Keratinocyte (primary cell): ENCODE measurements around the gene RANBP3. TPM values are rescaled to one million over a fixed set of nuclear protein-coding genes. Genes with fewer than 3 reads are reported as not detected.

ENCODE experiments used
- DNase-seq: peaks from one replicate; pipeline ENCODE4 v3.0.0-alpha.2; 2011; ENCODE audit warnings: low read depth, missing footprints, low spot score
- FAIRE-seq: peaks from 2 replicates; lab custom pipeline; 2011; peaks lifted over from hg19 to GRCh38; lab: Jason Lieb, UNC
- H2AFZ ChIP-seq: 2 replicates; pipeline ENCODE4 v1.6.0; 2012; ENCODE audit warnings: low read length, control low read depth, inconsistent platforms; ENCODE audit not compliant: control insufficient read depth
- H3K27ac ChIP-seq: 2 replicates; pipeline ENCODE4 v1.5.1; 2011; ENCODE audit warnings: low read length; ENCODE audit not compliant: control insufficient read depth, insufficient read depth
- H3K27me3 ChIP-seq: 3 replicates; pipeline ENCODE4 v1.6.0; 2011; ENCODE audit warnings: low read length; ENCODE audit not compliant: control insufficient read depth, insufficient read depth; ENCODE audit errors: extremely low read depth
- H3K36me3 ChIP-seq, 2 experiments: 2 replicates in 1 of 2; 3 replicates in 1 of 2; pipeline ENCODE4 v1.5.1; 2011; ENCODE audit warnings: low read length in 2 of 2, mild to moderate bottlenecking in 1 of 2; ENCODE audit not compliant: control insufficient read depth in 2 of 2, insufficient read depth in 2 of 2; ENCODE audit errors: extremely low read depth in 1 of 2
- H3K4me1 ChIP-seq: 3 replicates; pipeline ENCODE4 v1.5.1; 2011; ENCODE audit warnings: low read length; ENCODE audit not compliant: control insufficient read depth, insufficient read depth; ENCODE audit errors: extremely low read depth
- H3K4me2 ChIP-seq: 3 replicates; pipeline ENCODE4 v1.6.0; 2011; ENCODE audit warnings: low read depth, low read length; ENCODE audit not compliant: control insufficient read depth, insufficient read depth; ENCODE audit errors: extremely low read depth
- H3K4me3 ChIP-seq, 3 experiments: fragments of 200-600 bp in 1 of 3; sonication (generic) in 1 of 3; 2 replicates in 2 of 3; 3 replicates in 1 of 3; pipeline ENCODE4 v1.5.1; 2011 to 2016; ENCODE audit warnings: low read length in 3 of 3, mild to moderate bottlenecking in 3 of 3, control low read depth in 2 of 3, inconsistent platforms in 1 of 3, low read depth in 1 of 3, mixed read lengths in 1 of 3, mixed run types in 1 of 3, moderate library complexity in 1 of 3; ENCODE audit not compliant: control insufficient read depth in 2 of 3, insufficient read depth in 2 of 3; ENCODE audit errors: extremely low read depth in 1 of 3
- H3K79me2 ChIP-seq: 2 replicates; pipeline ENCODE4 v1.6.0; 2012; ENCODE audit warnings: low read length; ENCODE audit not compliant: control insufficient read depth, insufficient read depth
- H3K9ac ChIP-seq: 3 replicates; pipeline ENCODE4 v1.6.0; 2011; ENCODE audit warnings: low read length; ENCODE audit not compliant: control insufficient read depth, insufficient read depth; ENCODE audit errors: extremely low read depth
- H3K9me1 ChIP-seq: 3 replicates; pipeline ENCODE4 v1.6.0; 2011; ENCODE audit warnings: low read length; ENCODE audit not compliant: control insufficient read depth, insufficient read depth; ENCODE audit errors: extremely low read depth
- H3K9me3 ChIP-seq: 2 replicates; pipeline ENCODE4 v1.5.1; 2012; ENCODE audit warnings: low read depth, low read length; ENCODE audit not compliant: control insufficient read depth
- H4K20me1 ChIP-seq: 3 replicates; pipeline ENCODE4 v1.6.0; 2011; ENCODE audit warnings: low read length; ENCODE audit not compliant: control insufficient read depth, insufficient read depth; ENCODE audit errors: extremely low read depth
- CTCF ChIP-seq, 3 experiments: IDR thresholded peaks in 1 of 3; conservative IDR thresholded peaks in 1 of 3; optimal IDR thresholded peaks in 1 of 3; 2 replicates in 2 of 3; 3 replicates in 1 of 3; pipeline versions ENCODE3 to v1.5.1; 2011; ENCODE audit warnings: low read length in 3 of 3, mild to moderate bottlenecking in 3 of 3, moderate library complexity in 2 of 3, control low read depth in 1 of 3, inconsistent platforms in 1 of 3; ENCODE audit not compliant: insufficient read depth in 2 of 3; ENCODE audit errors: extremely low read depth in 1 of 3
- EZH2 ChIP-seq: IDR thresholded peaks from one replicate; pipeline ENCODE4 v1.6.1; 2012; ENCODE audit warnings: inconsistent platforms, mild to moderate bottlenecking, low read length, moderate library complexity
- dilution Hi-C: fragments of 300-500 bp; cut with MboI; formaldehyde crosslinking; loops from one replicate; pipeline ENCODE4 v1.7.0; 2020; ENCODE audit warnings: low sequenced_read_pairs; ENCODE audit not compliant: extremely low pct_ligation_motif_present
- polyA plus RNA-seq, 5 experiments: library from polyadenylated mRNA; depleted of rRNA in 3 of 5; stranded (reverse) in 3 of 5; stranded (forward) in 1 of 5; unstranded in 1 of 5; fragments of >200 nt; gene quantifications; 1 replicate in 1 of 5; 2 replicates in 3 of 5; 3 replicates in 1 of 5; pipeline versions ENCODE4 v1.2.1 to v1.2.3, GENCODE V29; 2011 to 2012; ENCODE audit warnings: missing spikeins in 2 of 5, low read depth in 1 of 5, low replicate concordance in 1 of 5

RANBP3 gene
- polyA plus RNA-seq, 1 donor (not counting 4 experiments of a cell fraction or from before 2014, with no cell fraction given): 36.4 TPM

- H3K9me1 ChIP-seq: no peaks in the 10 kb centered on the region
- peaks cover 10 to 14% of the 10 kb centered on the region in 2 experiments for H3K36me3 ChIP-seq
- H3K27ac ChIP-seq: no peak overlapping the region
- no peak overlapping the region for H3K4me2 ChIP-seq
- no peak overlapping the region for H3K4me3 ChIP-seq
- no peaks in the 10 kb centered on the region for H3K9me3 ChIP-seq
- H3K79me2 ChIP-seq: no peaks in the 10 kb centered on the region
- DNase-seq (no peak), FAIRE-seq (no peak)
- H3K4me1 ChIP-seq: no peaks in the 10 kb centered on the region
- no peaks in the 10 kb centered on the region for H4K20me1 ChIP-seq
- no peak overlapping the region for H2AFZ ChIP-seq
- dilution Hi-C loops: no loop called here
- no peaks in the 10 kb centered on the region for H3K27me3 ChIP-seq
- H3K9ac ChIP-seq: no peak overlapping the region
- TF ChIP-seq EZH2 (no peak), CTCF (optimal IDR thresholded peaks at IDR 0.05 in 1 of 3, IDR thresholded peaks at IDR 0.05 in 1 of 3, conservative IDR thresholded peaks at IDR 0.05 in 1 of 3; ENCODE audit: extremely low read depth in 1 of 3, insufficient read depth in 2 of 3, low read length in 3 of 3) (no peak)
These were observed 43.2 kb upstream of the RANBP3 start for GRCh38 chr19:6020972-6021805.

- Histone ChIP-seq H3K27ac (no peak overlapping the region), H3K36me3 (peaks cover 10 to 14% of the 10 kb centered on the region in 2 experiments), H3K4me3 (no peak overlapping the region), H3K9me3 (no peaks in the 10 kb centered on the region), H3K27me3 (no peaks in the 10 kb centered on the region), H3K79me2 (no peaks in the 10 kb centered on the region), H2AFZ (no peak overlapping the region), H3K9ac (no peak overlapping the region), H3K4me2 (no peak overlapping the region), H4K20me1 (no peaks in the 10 kb centered on the region), H3K9me1 (no peaks in the 10 kb centered on the region), H3K4me1 (no peaks in the 10 kb centered on the region)
- FAIRE-seq (no peak), DNase-seq (no peak)
- dilution Hi-C loops: no loop called here
- TF ChIP-seq CTCF (optimal IDR thresholded peaks at IDR 0.05 in 1 of 3, IDR thresholded peaks at IDR 0.05 in 1 of 3, conservative IDR thresholded peaks at IDR 0.05 in 1 of 3; ENCODE audit: extremely low read depth in 1 of 3, insufficient read depth in 2 of 3, low read length in 3 of 3) (no peak), EZH2 (no peak)
These were observed 42.4 kb upstream of the RANBP3 start for GRCh38 chr19:6020166-6020882.
